Measurements from ENCODE around the gene WDR64.
A peak's percentile ranks its signal among the peaks of the same experiment; 100 is the strongest.

Gene WDR64

DNA sequence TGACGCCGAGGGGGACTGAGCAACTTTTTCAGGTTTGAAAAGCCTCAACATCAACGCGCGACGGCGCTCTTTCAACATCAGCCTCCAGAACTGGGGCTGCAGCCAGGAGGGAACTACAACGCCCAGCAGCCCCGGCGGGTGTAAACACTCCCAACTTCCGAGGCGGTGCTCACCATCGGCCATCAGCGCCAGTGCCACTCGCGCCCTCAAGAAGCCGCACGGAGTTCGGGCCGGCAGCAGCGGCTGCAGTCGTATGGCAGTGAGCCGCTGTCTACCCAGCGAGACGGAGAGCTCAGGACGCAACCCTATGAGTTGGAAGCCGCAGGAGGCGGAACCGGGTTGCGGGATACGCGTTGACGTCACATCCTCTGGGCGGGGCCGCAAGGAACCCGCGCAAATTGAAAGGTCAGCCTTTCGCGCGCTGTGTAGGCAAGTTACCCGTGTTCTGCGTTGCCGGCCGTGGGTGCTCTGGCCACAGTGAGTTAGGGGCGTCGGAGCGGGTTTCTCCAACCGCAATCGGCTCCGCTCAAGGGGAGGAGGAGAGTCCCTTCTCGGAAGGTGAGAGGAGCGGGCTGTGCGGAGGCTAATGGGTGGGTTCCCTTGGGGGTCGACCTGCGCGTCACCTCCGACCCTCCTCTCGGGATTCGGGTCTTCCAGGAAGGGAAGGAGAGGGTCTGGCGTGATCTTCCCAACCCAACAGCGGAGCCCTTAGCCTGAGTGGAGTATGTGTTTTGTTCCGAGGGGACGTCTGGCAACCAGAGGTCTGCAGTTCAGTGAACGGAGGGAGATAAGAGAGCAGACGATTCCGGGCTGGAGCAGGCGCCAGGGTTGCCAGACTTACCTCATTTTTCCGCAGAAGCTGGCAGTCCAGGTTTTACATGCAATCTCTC, 196.0 kb downstream of the WDR64 start, which contains the start of gene EXO1:
Gene EXO1 (plus strand): TSS at position 409 of the 890 bp plus-strand sequence. CDS start 2,222 bp downstream, outside the sequence.
- H2AFZ ChIP-seq, result peak within 1 kb of the TSS; percentile 96
- H3K4me1 ChIP-seq, result no peaks in the 10 kb centered on the region
- peak within 1 kb of the TSS; percentile 35 for H3K9ac ChIP-seq
- no peaks in the 10 kb centered on the region for H3K79me2 ChIP-seq
- peak within 1 kb of the TSS; percentile 98 for H3K27ac ChIP-seq
- TF ChIP-seq, protein P1, sequence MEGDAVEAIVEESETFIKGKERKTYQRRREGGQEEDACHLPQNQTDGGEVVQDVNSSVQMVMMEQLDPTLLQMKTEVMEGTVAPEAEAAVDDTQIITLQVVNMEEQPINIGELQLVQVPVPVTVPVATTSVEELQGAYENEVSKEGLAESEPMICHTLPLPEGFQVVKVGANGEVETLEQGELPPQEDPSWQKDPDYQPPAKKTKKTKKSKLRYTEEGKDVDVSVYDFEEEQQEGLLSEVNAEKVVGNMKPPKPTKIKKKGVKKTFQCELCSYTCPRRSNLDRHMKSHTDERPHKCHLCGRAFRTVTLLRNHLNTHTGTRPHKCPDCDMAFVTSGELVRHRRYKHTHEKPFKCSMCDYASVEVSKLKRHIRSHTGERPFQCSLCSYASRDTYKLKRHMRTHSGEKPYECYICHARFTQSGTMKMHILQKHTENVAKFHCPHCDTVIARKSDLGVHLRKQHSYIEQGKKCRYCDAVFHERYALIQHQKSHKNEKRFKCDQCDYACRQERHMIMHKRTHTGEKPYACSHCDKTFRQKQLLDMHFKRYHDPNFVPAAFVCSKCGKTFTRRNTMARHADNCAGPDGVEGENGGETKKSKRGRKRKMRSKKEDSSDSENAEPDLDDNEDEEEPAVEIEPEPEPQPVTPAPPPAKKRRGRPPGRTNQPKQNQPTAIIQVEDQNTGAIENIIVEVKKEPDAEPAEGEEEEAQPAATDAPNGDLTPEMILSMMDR (IDR thresholded peaks at IDR 0.05), result peak; percentile 25
- no peaks in the 10 kb centered on the region for H3K36me3 ChIP-seq (ENCODE audit: control insufficient read depth, insufficient read depth, low read length)
- no peaks in the 10 kb centered on the region for H3K27me3 ChIP-seq (ENCODE audit: control insufficient read depth, insufficient read depth, low read length)
- H3K9me3 ChIP-seq (ENCODE audit: control insufficient read depth, low read length), result no peaks in the 10 kb centered on the region
- H3K4me2 ChIP-seq (ENCODE audit: low read length), result peak within 1 kb of the TSS; percentile 54
- H3K4me3 ChIP-seq (ENCODE audit: low read depth, low read length), result peak within 1 kb of the TSS; percentile 98

DNA sequence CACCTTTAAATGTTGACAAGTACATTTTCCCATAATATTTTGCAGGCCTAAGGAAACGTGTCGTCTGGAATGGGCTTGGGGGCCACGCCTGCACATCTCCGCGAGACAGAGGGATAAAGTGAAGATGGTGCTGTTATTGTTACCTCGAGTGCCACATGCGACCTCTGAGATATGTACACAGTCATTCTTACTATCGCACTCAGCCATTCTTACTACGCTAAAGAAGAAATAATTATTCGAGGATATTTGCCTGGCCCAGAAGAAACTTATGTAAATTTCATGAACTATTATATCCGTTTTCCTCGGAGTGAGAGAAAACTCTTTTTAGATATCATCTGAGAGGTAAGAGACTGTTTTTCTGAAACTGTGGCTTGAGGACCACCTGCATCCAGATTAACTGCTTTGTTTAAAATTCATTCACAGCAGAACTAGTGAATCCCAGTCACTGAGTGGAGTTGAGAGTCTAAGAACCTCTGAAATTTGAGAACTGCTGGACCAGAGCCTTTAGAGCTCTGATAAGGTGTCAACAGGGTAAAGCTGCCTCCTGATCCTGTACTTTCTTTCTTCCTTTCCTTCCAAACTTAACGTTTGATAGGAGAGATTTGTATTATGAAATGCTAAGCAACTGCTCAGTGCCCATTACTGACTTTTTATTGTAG, 196.7 kb downstream of the WDR64 start:
- H3K36me3 ChIP-seq (ENCODE audit: control insufficient read depth, insufficient read depth, low read length), result no peaks in the 10 kb centered on the region
- peak overlapping the region; percentile 98 for H3K4me3 ChIP-seq (ENCODE audit: low read depth, low read length)
- H3K4me2 ChIP-seq (ENCODE audit: low read length), result no peak overlapping the region

DNA sequence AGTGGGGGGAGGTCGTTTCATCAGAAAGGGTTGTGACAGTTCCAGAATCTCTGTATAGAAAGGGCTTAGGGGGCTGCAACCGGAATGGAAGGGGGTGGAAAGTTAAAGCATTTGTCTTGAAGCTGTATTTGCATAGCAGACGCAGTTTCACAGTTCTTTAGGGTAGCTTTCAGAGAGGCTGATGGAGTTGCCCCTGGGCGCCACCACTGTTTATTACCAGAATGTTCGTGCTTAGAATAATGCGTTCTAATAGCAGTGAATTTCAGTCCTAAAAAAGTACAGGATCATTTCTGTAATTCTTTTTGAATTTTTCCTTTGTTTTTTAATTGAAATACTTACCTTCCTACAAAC, 197.2 kb downstream of the WDR64 start:
- H3K27ac ChIP-seq, result no peak overlapping the region
- H2AFZ ChIP-seq, result no peak overlapping the region
- H3K9me3 ChIP-seq (ENCODE audit: control insufficient read depth, low read length), result no peaks in the 10 kb centered on the region
- no peak overlapping the region for H3K4me2 ChIP-seq (ENCODE audit: low read length)
- H3K4me1 ChIP-seq, result no peaks in the 10 kb centered on the region
- TF ChIP-seq, protein P1 (IDR thresholded peaks at IDR 0.05), result no peak
- no peak overlapping the region for H3K4me3 ChIP-seq (ENCODE audit: low read depth, low read length)
- H3K27me3 ChIP-seq (ENCODE audit: control insufficient read depth, insufficient read depth, low read length), result no peaks in the 10 kb centered on the region
- H3K9ac ChIP-seq, result no peak overlapping the region
- H3K36me3 ChIP-seq (ENCODE audit: control insufficient read depth, insufficient read depth, low read length), result no peaks in the 10 kb centered on the region
- H3K79me2 ChIP-seq, result no peaks in the 10 kb centered on the region

More for the DNA sequence above, 196.7 kb downstream of the WDR64 start:
- H3K9ac ChIP-seq, result no peak overlapping the region
- no peaks in the 10 kb centered on the region for H3K79me2 ChIP-seq
- no peaks in the 10 kb centered on the region for H3K9me3 ChIP-seq (ENCODE audit: control insufficient read depth, low read length)
- H3K27me3 ChIP-seq (ENCODE audit: control insufficient read depth, insufficient read depth, low read length), result no peaks in the 10 kb centered on the region
- TF ChIP-seq, protein P1 (IDR thresholded peaks at IDR 0.05), result no peak
- H3K27ac ChIP-seq, result no peak overlapping the region
- H2AFZ ChIP-seq, result peak overlapping the region; percentile 96
- no peaks in the 10 kb centered on the region for H3K4me1 ChIP-seq
